Transverse colon (tissue), 4 donors: Measurements from ENCODE around the gene DPH7.

Experiments used
- CTCF ChIP-seq, 5 experiments: fragments of 200-600 bp in 3 of 5; fragments of 450-650 bp in 2 of 5; sonication (generic) in 3 of 5; IDR thresholded peaks; 1 replicate in 2 of 5; 2 replicates in 3 of 5; pipeline ENCODE4 v1.5.1; 2016 to 2017; ENCODE audit warnings: antibody characterized with exemption in 5 of 5, inconsistent platforms in 3 of 5, mild to moderate bottlenecking in 2 of 5, moderate library complexity in 1 of 5
- EP300 ChIP-seq: sonication (generic); formaldehyde crosslinking; IDR thresholded peaks from one replicate; pipeline ENCODE4 v1.6.1; 2017; ENCODE audit warnings: antibody characterized with exemption, low read depth
- POLR2A ChIP-seq: fragments of 450-650 bp; IDR thresholded peaks from one replicate; pipeline ENCODE4 v1.6.1; 2016; ENCODE audit warnings: antibody characterized with exemption, mild to moderate bottlenecking, moderate library complexity
- POLR2AphosphoS5 ChIP-seq, 3 donors: sonication (generic); formaldehyde crosslinking; IDR thresholded peaks; one replicate each; pipeline ENCODE4 v1.6.1; 2016; ENCODE audit warnings: antibody characterized with exemption in 3 of 3

DNA sequence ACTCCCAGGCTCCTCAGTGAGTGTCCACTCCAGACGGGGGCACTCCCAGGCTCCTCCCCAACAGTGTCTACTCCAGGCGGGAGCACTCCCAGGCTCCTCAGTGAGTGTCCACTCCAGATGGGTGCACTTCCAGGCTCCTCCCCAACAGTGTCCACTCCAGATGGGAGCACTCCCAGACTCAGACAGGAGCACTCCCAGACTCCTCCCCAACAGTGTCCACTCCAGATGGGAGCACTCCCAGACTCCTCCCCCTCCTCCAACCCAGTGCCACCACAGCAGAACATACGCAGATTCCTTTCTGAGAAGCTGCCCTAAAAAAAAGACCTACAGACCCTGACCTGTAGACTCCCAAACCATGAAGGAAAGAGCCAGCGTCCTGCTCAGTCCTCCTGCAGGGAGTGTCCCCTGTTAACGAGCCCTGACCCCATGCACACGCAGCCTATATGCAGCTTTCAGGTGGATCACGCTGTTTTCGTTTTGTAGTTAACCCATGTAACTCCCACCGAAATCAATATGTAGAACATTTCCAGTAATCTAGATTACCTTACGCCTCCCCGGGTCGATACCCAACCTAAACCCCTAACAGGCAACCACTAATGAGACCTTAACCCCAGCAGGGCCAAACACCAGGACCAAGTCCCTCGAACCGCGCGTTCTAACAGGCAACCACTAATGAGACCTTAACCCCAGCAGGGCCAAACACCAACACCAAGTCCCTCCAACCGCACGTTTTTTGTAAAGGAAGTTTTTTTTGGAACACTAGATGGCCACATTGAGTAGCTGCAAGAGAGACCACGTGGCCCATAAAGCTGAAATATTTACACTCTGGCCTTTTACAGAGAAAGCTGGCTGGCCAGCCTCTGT lies 44.2 kb downstream of the DPH7 start:
- peak; percentile 64 to 73 (median 68) for TF ChIP-seq CTCF (IDR thresholded peaks at IDR 0.05)
- TF ChIP-seq EP300, result no peak
- TF ChIP-seq POLR2A, result no peak
- TF ChIP-seq POLR2AphosphoS5 (IDR thresholded peaks at IDR 0.05), result no peak
